ENCODE measurements around the gene RASAL3. TPM values are rescaled to one million over a fixed set of nuclear protein-coding genes. Genes with fewer than 3 reads are reported as not detected.

Gene RASAL3
- total RNA-seq, 1 experiment from 2014 or later = not detected

GRCh38 chr19:15466851-15467733 lies 2.7 kb upstream of the RASAL3 start:
- Histone ChIP-seq H3K36me3 (no peaks in the 10 kb centered on the region), H3K27me3 (replicated peaks) (peaks cover 12% of the 10 kb centered on the region; the same call in 1 of the 2 replicates), H3K4me1 (replicated peaks) (peaks cover 7% of the 10 kb centered on the region; the same call in 1 of the 2 replicates), H3K4me3 (no peak overlapping the region), H3K27ac (no peak overlapping the region), H3K9me3 (replicated peaks) (no peaks in the 10 kb centered on the region)
- no peak for DNase-seq (ENCODE audit: low read depth in 1 of 2, low spot score in 2 of 2)

- Histone ChIP-seq H3K36me3 (no peaks in the 10 kb centered on the region), H3K9me3 (replicated peaks) (no peaks in the 10 kb centered on the region), H3K27ac (no peak overlapping the region), H3K4me3 (no peak overlapping the region), H3K4me1 (replicated peaks) (peaks cover 7% of the 10 kb centered on the region; the same call in 1 of the 2 replicates), H3K27me3 (replicated peaks) (peaks cover under 1% of the 10 kb centered on the region; the same call in 1 of the 2 replicates)
- no peak for DNase-seq (ENCODE audit: low read depth in 1 of 2, low spot score in 2 of 2)
Observed at GRCh38 chr19:15463861-15464371, 428 bp downstream of the RASAL3 start.

GRCh38 chr19:15461694-15462093 lies 2.6 kb downstream of the RASAL3 start:
- no peaks in the 10 kb centered on the region for H3K36me3 ChIP-seq
- no peak for DNase-seq (ENCODE audit: low read depth in 1 of 2, low spot score in 2 of 2)
- no peak overlapping the region for H3K27ac ChIP-seq
- H3K27me3 ChIP-seq (replicated peaks) = peaks cover 18% of the 10 kb centered on the region
- H3K4me3 ChIP-seq = no peak overlapping the region
- peaks cover 8% of the 10 kb centered on the region for H3K4me1 ChIP-seq (replicated peaks)
- peaks cover 4% of the 10 kb centered on the region; the same call in 1 of the 2 replicates for H3K9me3 ChIP-seq (replicated peaks)

GRCh38 chr19:15457701-15458484 lies 6.5 kb downstream of the RASAL3 start:
- Histone ChIP-seq H3K9me3 (replicated peaks) (peaks cover 4% of the 10 kb centered on the region; the same call in 1 of the 2 replicates), H3K4me1 (replicated peaks) (peaks cover 12% of the 10 kb centered on the region), H3K36me3 (no peaks in the 10 kb centered on the region), H3K4me3 (no peak overlapping the region), H3K27me3 (replicated peaks) (peaks cover 40% of the 10 kb centered on the region), H3K27ac (no peak overlapping the region)
- no peak for DNase-seq (ENCODE audit: low read depth in 1 of 2, low spot score in 2 of 2)

- Histone ChIP-seq H3K4me1 (replicated peaks) (peaks cover 16% of the 10 kb centered on the region), H3K27me3 (replicated peaks) (peaks cover 44% of the 10 kb centered on the region), H3K27ac (no peak overlapping the region), H3K36me3 (no peaks in the 10 kb centered on the region), H3K9me3 (replicated peaks) (peaks cover 4% of the 10 kb centered on the region; the same call in 1 of the 2 replicates), H3K4me3 (no peak overlapping the region)
- DNase-seq (ENCODE audit: low read depth in 1 of 2, low spot score in 2 of 2) = no peak
Observed at GRCh38 chr19:15456871-15457700, 7.3 kb downstream of the RASAL3 start.

- Histone ChIP-seq H3K36me3 (no peaks in the 10 kb centered on the region), H3K4me3 (no peak overlapping the region), H3K4me1 (replicated peaks) (peaks cover 16% of the 10 kb centered on the region), H3K27me3 (replicated peaks) (peaks cover 44% of the 10 kb centered on the region), H3K9me3 (replicated peaks) (peaks cover 4% of the 10 kb centered on the region; the same call in 1 of the 2 replicates), H3K27ac (no peak overlapping the region)
- no peak for DNase-seq (ENCODE audit: low read depth in 1 of 2, low spot score in 2 of 2)
Observed at GRCh38 chr19:15456441-15456840, 7.9 kb downstream of the RASAL3 start.

- no peak for DNase-seq (ENCODE audit: low read depth in 1 of 2, low spot score in 2 of 2)
- Histone ChIP-seq H3K27me3 (replicated peaks) (peaks cover 44% of the 10 kb centered on the region), H3K27ac (no peak overlapping the region), H3K9me3 (replicated peaks) (peaks cover 4% of the 10 kb centered on the region; the same call in 1 of the 2 replicates), H3K4me1 (replicated peaks) (peaks cover 16% of the 10 kb centered on the region), H3K36me3 (no peaks in the 10 kb centered on the region), H3K4me3 (no peak overlapping the region)
Observed at GRCh38 chr19:15455996-15456395, 8.3 kb downstream of the RASAL3 start.

- Histone ChIP-seq H3K9me3 (replicated peaks) (peaks cover 4% of the 10 kb centered on the region; the same call in 1 of the 2 replicates), H3K36me3 (no peaks in the 10 kb centered on the region), H3K27me3 (replicated peaks) (peaks cover 44% of the 10 kb centered on the region), H3K4me1 (replicated peaks) (peaks cover 21% of the 10 kb centered on the region), H3K4me3 (no peak overlapping the region), H3K27ac (no peak overlapping the region)
- DNase-seq (ENCODE audit: low read depth in 1 of 2, low spot score in 2 of 2) = no peak
Observed at GRCh38 chr19:15453906-15454860, 10.2 kb downstream of the RASAL3 start.

GRCh38 chr19:15453091-15453578 lies 11.2 kb downstream of the RASAL3 start:
- Histone ChIP-seq H3K36me3 (no peaks in the 10 kb centered on the region), H3K27me3 (replicated peaks) (peaks cover 40% of the 10 kb centered on the region), H3K4me3 (peak overlapping the region; percentile 5), H3K4me1 (replicated peaks) (peaks cover 24% of the 10 kb centered on the region), H3K9me3 (replicated peaks) (peaks cover 4% of the 10 kb centered on the region; the same call in 1 of the 2 replicates), H3K27ac (no peak overlapping the region)
- peak in 1 of 2 experiments; percentile 44 for DNase-seq (ENCODE audit: low read depth in 1 of 2, low spot score in 2 of 2)

- H3K4me3 ChIP-seq = peak overlapping the region; percentile 5
- peaks cover 20% of the 10 kb centered on the region for H3K4me1 ChIP-seq (replicated peaks)
- no peaks in the 10 kb centered on the region for H3K36me3 ChIP-seq
- peaks cover 4% of the 10 kb centered on the region; the same call in 1 of the 2 replicates for H3K9me3 ChIP-seq (replicated peaks)
- peaks cover 32% of the 10 kb centered on the region for H3K27me3 ChIP-seq (replicated peaks)
- H3K27ac ChIP-seq = no peak overlapping the region
- DNase-seq (ENCODE audit: low read depth in 1 of 2, low spot score in 2 of 2) = peak; percentile 64 to 82
Observed at GRCh38 chr19:15452111-15453047, 12.0 kb downstream of the RASAL3 start.

- no peaks in the 10 kb centered on the region for H3K36me3 ChIP-seq
- H3K4me1 ChIP-seq (replicated peaks) = peaks cover 16% of the 10 kb centered on the region
- no peak overlapping the region for H3K27ac ChIP-seq
- DNase-seq (ENCODE audit: low read depth in 1 of 2, low spot score in 2 of 2) = no peak
- H3K9me3 ChIP-seq (replicated peaks) = no peaks in the 10 kb centered on the region
- H3K4me3 ChIP-seq = no peak overlapping the region
- H3K27me3 ChIP-seq (replicated peaks) = peaks cover 14% of the 10 kb centered on the region
Observed at GRCh38 chr19:15450528-15450890, 13.8 kb downstream of the RASAL3 start.

Measured in SJSA1 (cell line).